HG02885 (cell line): ENCODE measurements around the gene VBP1.
"Not testable (repeated sequence)": the region's sequence is repeated elsewhere in the genome, so short reads cannot be mapped to it uniquely, and the experiment has no call there.

Experiments used
- ATAC-seq: cut with Tn5 transposase; IDR thresholded peaks from one replicate; pipeline ENCODE4 v1.9.1; 2021; ENCODE audit warnings: mild to moderate bottlenecking; ENCODE audit not compliant: unreplicated experiment, poor library complexity

Gene VBP1, protein sequence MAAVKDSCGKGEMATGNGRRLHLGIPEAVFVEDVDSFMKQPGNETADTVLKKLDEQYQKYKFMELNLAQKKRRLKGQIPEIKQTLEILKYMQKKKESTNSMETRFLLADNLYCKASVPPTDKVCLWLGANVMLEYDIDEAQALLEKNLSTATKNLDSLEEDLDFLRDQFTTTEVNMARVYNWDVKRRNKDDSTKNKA

DNA sequence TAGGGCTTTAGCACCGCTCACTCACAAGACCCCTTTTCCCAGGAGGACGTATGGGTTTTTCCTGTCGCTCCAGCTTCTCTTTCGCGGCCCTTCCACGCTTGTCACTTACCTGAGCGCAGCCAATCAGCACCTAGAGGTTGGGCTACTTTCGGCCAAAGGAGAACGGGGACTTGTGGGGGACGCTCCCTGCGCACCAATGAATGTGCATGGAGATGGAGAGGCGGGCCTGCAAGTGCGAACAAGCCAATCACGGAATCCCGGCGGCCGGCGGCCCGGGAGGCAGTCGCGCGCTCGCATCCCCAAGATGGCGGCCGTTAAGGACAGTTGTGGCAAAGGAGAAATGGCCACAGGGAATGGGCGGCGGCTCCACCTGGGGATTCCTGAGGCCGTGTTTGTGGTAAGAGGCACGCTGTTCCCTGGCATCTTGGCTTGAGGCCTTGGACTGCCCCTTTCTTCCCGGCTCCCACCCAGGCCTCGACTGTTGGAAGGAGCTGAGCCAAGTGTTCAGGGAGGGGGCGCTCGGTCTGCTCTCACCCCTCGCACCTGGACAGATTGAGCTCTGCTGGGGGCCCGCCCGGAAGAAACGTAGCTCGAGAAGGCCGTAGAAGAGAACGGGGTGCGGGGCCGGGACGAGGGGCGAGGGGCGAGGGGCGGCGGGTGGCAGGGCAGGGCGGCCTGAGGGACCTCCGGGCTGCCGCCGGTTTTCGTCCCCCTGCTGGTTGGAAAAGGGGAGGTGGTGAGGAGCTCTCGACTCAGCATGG, at the start of gene VBP1:
TSS of gene VBP1 (plus strand) at position 282 of the 761 bp plus-strand sequence. CDS start at position 305, 23 bp downstream.
- peak; percentile 97 for ATAC-seq

DNA sequence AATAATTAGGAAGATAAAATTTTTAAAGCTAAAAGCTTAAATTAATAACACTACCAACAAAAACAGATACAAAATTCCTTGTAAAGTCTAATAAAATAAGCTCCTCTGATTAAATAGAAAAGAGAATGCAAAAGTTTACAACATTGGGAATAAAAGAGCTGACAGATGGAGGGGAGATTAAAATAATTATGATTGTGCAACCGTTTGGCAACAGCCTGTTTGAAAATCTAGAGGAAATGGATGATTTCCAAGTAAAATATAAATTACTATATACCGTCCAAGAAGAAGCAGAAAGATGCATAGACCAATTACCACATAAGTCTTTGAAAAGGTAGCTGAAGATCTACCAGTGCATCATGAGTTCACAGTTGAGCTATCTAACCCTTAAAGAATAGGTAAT, 46.4 kb upstream of the VBP1 start:
- ATAC-seq, result no peak

DNA sequence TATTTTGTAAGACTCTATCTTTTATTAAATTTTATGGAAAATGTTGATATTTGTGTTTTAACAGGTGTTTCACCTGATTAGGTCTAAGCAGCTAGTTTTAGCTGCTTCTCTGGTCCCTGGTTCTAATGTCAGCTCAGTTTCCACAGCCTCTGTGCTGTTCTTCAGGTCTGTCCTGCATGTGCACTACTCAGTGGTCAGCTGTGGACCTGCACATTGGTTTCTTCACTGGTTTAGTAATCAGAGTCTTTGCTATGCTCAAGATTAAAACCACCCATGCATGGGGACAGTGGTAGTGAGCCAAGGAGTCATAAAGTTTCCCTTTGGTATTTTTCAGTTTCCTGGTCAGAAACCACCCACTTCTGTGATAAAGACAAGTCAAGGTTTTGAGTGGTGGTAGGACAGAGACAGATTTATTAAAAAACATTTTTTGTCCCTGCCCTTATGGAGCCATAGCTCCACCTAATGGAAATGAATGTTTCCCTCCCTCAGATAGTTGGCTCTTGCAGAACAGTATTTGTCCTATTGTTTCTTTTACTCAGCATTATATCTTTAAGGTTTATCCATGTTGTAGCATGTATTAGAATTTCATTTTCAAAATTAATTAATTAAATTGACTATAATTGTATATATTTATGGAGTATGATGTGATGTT, 36.8 kb upstream of the VBP1 start:
- ATAC-seq, result no peak

DNA sequence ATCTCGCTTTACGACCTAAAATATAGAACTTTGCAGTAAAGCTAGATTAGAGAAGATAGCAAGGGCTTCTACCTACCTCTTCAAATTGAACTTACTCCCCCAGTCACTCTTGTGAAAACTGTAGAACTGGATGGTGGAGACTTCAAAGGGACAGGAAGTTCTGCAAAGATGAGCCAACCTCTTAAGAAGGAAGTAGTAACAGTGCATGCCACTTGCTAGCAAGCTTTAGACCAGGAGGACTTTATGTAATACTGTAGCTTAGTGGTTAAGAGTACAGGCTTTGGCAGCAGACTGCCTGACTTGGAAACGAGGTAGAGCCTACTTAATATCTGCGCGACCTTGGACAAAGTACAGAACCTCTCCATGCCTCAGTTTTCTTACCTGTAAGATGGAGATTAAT, 27.5 kb upstream of the VBP1 start:
- no peak for ATAC-seq

DNA sequence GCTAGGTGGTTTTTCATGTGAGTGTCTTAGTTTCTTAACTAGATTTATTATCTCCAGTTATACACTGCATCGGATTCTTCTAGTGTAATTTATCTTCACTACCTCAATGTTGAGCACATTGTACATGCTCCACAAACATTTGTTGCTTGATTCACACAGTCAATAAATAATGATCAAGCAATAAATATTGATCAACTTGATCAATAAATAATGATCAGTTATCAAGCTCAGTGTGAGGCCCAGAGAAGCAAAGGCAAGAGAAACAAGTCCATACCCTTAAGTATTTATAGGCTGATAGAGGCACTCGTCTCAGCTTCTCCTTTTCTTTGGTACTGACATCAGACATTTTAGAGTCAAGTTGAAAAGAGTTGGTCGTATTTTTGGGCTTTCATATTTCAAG, 5.1 kb upstream of the VBP1 start:
- no peak for ATAC-seq

DNA sequence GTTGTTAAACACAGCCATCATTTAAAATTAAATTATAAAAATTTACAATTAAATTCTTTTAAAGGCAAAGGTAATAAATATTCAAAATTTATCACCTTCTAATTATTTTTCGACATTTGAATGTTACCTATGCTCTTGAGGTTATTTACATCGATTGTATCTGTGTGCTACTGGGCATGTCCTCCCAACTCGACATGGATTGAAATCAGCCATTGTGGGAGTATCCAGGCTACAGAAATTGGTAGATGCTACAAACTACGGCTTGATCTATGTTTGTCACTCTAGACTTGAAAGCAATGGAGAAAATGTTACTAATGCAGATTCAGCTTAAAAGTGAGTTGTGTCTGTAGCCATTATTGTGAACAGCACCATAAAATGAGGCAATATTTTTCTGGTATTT, 2.5 kb upstream of the VBP1 start:
- ATAC-seq, result no peak

DNA sequence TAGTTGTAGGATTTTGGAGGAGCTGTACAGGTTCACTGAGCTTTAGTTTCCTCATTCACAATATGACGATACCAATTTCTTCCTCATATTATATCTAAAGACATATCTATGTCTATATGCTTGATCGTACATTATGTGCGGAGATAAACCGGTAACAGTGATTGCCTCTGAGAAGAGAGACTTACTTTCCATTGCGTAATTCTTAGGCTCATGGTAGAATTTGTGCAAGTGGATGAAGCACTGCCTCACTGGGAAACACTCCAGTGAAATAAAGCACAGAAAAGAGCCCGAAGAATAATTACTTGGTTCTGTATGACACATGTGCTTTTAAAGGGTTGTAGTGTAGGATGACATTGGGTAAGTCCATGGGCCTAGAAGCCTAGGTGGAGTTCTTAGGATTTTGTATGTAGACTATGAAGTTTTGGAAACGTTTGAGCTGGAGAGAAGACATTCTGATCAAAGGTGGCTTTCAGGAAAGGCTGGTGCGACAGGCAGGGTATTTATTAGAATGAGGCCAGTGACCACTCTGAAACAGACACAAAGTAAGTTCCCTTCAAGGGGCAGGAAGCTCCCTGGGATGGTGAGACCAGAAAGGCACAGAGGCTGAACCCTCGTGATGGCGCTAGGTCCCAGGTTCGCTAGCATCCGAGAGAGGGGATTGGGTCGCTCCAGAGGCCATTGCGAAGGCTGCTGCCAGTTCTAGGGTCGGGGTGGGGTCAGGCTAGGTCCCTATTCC, 649 bp upstream of the VBP1 start:
- peak; percentile 33 for ATAC-seq

DNA sequence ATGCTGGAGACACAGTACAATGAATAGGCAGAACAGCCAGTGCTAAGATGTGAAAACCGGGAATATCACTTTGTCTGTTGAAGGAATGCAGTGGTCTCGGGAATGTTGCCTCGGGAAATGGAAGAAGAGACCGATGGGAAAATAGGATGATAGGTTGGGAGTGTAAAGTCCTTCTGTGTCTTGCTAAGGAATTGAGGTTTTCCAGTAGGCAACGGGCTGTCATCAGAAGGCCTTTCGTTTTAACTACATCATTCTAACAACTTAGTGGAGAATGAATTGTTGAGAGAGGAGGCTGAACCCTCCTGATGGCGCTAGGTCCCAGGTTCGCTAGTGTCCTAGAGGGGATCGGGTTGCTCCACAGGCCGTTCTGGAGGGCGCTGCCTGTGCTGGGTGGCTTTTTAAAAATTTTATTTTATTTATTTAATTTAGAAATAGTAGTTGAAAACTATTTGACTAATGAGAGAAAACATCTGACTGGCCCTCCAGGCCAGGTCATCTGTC, 730 bp downstream of the VBP1 start:
- no peak for ATAC-seq

DNA sequence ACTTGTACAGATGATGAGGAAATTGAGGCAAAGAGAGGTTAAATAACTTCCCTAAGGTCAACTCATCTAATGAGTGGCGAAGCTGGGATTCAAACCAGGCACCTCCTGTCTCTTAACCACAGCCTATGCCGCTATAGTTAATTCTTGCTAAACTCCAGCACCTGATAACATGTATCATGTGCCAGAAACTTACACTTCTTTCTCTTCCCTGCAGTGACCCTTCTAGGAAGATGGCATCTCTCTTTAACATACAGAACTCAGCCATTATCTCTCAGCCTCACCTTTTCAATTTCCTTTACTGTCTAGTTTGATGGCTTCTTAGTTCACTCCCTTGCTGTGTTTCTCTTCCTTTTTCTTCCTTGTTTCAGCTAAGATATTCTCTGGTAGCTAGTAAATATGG, 2.5 kb downstream of the VBP1 start:
- no peak for ATAC-seq

DNA sequence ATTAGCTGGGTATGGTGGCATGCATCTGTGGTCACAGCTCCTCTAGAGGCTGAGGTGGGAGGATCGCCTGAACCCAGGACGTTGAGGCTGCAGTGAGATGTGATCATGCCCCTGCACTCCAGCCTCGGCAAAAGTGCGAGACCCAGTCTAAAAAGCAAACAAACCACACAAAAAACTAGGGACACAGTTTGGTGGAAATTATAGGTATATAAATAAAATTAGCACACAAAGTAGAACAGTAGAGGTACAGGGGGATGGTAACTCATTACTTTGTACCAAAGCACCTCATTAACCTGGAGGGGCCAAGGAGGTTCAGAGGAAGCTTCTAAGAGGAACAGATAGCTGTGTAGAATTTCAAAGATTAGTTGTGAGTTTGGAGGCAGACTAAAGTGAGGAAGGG, 5.1 kb downstream of the VBP1 start:
- ATAC-seq, result no peak

DNA sequence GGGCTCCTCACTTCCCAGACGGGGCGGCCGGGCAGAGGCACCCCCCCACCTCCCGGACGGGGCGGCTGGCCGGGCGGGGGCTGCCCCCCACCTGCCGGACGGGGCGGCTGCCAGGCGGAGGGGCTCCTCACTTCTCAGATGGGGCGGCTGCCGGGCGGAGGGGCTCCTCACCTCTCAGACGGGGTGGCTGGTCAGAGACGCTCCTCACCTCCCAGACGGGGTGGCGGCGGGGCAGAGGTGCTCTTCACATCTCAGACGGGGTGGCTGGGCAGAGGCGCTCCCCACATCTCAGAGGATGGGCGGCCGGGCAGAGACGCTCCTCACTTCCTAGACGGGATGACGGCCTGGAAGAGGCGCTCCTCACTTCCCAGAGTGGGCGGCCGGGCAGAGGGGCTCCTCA, 7.5 kb downstream of the VBP1 start:
- ATAC-seq, result not testable (repeated sequence)

DNA sequence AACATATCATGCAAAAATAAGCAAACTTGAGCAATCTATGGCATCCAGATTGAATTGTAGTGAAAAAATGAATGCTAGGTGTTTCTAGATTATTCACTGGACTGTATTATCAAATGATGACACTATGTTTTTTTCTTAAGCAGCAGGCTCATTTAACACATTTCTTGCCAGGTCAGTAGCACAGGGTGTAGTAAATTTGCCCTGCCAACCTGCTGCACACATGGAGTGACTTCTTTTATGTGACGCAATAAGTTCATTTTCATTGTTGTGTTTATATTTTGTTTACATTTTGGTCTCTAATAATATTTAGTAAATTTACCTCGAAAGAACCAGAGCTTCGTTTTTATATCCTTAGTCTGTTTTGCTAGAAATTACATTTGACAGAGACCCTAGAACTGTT, 9.5 kb downstream of the VBP1 start:
- ATAC-seq, result no peak

DNA sequence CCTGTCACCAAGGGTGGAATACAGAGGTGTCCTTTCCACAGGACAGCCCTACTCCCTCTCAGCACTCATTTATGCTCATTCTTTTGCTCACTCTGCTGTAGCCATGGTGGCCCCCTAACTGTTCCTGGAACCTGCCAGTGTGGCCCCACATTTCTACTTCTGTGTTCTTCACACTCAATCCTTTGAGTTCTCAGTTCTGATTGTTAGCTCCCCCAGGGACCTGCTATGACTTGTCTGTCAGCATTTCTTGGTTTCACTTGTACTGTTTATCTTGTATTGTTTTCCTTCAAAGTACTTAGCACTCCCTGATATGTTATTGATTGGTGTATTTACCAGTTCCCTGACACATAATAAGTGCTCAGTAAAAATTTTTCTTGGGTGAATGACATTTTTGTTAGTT, 14.9 kb downstream of the VBP1 start:
- peak; percentile 88 for ATAC-seq

DNA sequence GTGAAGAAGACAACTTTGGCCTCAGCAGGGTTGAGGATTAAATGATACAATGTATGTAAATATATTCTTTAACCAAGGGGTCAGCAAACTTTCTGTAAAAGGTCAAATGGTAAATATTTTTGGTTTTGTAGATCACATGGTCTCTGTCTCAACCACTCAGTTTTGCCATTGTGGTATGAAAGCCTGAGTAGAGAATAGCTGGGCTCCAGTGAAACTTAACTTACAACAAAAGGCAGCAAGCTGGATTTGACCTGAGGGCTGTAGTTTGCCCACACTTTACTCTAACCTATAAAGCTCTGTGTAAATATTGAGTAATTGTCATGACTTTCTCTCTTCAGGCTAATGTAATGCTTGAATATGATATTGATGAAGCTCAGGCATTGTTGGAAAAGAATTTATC, 19.6 kb downstream of the VBP1 start:
- ATAC-seq, result no peak

DNA sequence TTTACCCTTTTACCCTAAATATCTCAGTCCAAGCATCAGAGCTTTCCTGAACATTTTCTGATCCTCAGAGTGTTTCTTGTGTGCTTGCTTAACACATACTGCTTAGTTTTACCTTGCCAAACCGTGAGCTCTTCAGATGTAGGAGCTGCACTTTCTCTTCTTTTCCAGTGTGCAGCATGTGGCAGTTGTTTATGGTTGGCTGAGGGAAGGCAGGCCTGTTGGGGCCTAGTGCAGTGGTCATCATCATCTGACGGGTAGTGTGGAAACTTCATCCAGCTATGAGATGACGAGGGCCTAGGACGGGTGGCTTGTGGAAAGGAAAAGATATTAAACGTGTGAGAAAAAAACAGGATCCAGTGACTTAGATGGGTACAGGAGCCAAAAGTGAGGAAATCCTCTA, 21.5 kb downstream of the VBP1 start:
- ATAC-seq, result no peak

DNA sequence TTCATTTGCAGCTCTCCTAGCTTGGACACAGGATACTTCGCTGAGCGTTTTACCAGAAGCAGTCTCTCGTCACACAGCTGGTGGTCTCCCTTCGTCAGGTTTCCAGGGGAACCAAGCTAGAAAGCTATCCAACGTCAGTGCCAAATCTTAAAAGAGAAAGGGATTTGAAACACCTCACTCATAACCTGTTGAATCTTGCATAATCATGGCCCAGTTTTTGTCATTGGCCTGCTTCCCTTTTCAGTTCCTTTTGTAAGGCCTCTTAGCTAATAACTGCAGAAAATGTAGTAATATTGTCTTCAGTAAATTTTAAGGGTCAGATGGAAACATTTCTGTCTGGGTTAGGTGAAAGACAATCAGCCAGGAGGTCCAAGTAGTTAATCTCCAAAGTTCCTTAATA, 26.0 kb downstream of the VBP1 start:
- no peak for ATAC-seq

DNA sequence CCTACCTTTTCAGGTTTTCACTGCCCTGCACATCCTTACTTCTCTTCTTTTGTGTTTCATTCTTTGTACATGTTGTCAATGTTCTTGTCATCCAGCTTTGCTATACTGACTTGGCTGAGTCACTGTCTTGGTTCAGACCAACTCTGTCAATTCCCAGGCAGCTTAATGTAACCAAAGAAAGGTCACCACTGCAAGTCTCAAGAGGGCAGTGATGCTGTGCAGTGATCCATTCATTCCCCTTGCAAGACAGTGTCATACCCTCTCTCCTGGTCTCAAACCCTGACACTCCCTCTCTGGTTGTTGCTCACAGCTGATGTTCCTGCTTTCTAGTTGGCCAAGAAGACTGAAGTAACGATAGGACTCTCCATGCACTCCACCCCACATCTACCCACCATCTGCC, 30.5 kb downstream of the VBP1 start:
- ATAC-seq, result no peak

DNA sequence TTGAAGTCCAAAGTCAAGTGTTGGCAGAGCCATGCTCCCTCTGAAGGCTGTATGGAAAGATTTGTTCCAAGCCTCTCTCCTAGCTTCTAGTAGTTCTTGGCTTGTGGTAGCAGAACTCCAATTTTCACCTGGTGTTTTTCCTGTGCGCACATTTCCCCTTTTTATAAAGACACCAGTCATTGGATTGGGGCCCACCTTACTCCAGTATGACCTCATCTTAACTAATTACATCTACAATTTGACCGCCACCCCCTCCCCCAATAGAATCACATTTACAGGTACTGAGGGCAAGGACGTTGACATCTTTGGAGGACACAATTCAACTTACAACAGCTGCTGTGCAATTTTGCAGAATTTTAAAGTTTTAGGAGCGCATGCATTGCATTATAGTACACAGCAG, 31.2 kb downstream of the VBP1 start:
- ATAC-seq, result no peak

DNA sequence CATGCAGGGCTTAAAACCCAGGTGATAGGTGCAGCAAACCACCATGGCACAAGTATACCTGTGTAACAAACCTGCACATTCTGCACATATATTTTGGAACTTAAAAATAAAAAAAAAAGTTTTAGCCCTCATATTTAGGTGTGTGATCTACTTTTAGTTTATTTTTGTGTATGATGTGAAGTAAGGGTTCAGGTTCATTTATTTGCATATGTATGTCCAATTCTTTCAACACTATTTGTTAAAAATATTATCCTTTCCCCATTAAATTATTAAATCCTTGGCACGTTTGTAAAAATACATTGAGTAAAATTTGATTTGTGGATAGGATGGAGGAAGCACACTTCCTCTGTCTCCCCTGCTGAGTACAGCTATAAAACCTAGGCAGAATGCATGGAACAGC, 35.1 kb downstream of the VBP1 start:
- no peak for ATAC-seq

DNA sequence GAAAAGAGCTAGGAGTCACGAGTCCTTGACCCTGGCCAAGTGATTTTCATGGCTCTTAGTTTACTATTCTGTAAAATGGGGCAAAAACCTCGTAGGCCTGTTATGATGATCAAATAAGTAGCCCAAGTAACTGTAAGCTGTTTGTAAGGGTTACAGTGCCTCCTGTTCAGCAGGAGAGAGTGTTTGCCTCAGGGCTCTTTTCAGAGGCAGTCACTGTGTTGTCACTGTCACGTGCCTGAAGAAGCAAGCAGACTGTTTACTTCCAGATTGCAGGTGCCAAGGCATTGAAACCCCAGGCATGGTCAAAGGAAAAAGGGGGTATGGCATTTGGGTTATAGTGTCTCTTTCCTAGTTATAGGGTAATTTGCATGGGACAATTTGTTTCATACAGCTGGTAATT, 43.5 kb downstream of the VBP1 start:
- ATAC-seq, result no peak
